CD14-positive monocyte (primary cell): ENCODE results near the gene GLG1. TPM values are rescaled to one million over a fixed set of nuclear protein-coding genes. Genes with fewer than 3 reads are reported as not detected.

Source experiments
- DNase-seq, 3 donors: peaks; one replicate each; pipeline ENCODE4 v3.0.0-alpha.2; 2011 to 2022
- H2AFZ ChIP-seq: 2 replicates; pipeline ENCODE4 v1.6.0; 2012; ENCODE audit warnings: mild to moderate bottlenecking, low read depth, low read length, inconsistent platforms; ENCODE audit not compliant: insufficient read depth, poor library complexity, severe bottlenecking
- H3K27ac ChIP-seq, 2 donors: 1 replicate in 1 of 2; 2 replicates in 1 of 2; pipeline ENCODE4 v1.5.1; 2012 to 2013; ENCODE audit warnings: low read length in 2 of 2, control low read depth in 1 of 2, inconsistent platforms in 1 of 2, low read depth in 1 of 2, mild to moderate bottlenecking in 1 of 2
- H3K27me3 ChIP-seq, 2 donors: one replicate each; pipeline versions ENCODE4 v1.6.0 to v1.6.1; 2011 to 2013; ENCODE audit warnings: low read length in 2 of 2; ENCODE audit not compliant: control insufficient read depth in 2 of 2, insufficient read depth in 2 of 2
- H3K36me3 ChIP-seq, 2 donors: replicated peaks in 1 of 2; 1 replicate in 1 of 2; 2 replicates in 1 of 2; pipeline versions ENCODE4 v1.5.1 to v1.6.1; 2012 to 2013; ENCODE audit warnings: low read length in 2 of 2, control low read depth in 1 of 2, inconsistent platforms in 1 of 2, mild to moderate bottlenecking in 1 of 2; ENCODE audit not compliant: insufficient read depth in 2 of 2, control insufficient read depth in 1 of 2
- H3K4me1 ChIP-seq, 2 donors: 1 replicate in 1 of 2; 2 replicates in 1 of 2; pipeline versions ENCODE4 v1.5.1 to v1.6.1; 2012 to 2013; ENCODE audit warnings: low read length in 2 of 2, control low read depth in 1 of 2, inconsistent platforms in 1 of 2, mild to moderate bottlenecking in 1 of 2, moderate library complexity in 1 of 2; ENCODE audit not compliant: insufficient read depth in 2 of 2, control insufficient read depth in 1 of 2
- H3K4me2 ChIP-seq: replicated peaks from 2 replicates; pipeline ENCODE3; 2012; ENCODE audit warnings: low read length, moderate library complexity, mild to moderate bottlenecking; ENCODE audit not compliant: poor library complexity, severe bottlenecking; ENCODE audit errors: extremely low read depth
- H3K4me3 ChIP-seq, 3 experiments: fragments of 200-600 bp in 1 of 3; sonication (generic) in 1 of 3; replicated peaks in 1 of 3; 1 replicate in 2 of 3; 2 replicates in 1 of 3; pipeline ENCODE4 v1.5.1; 2011 to 2013; ENCODE audit warnings: low read length in 3 of 3, mild to moderate bottlenecking in 3 of 3, control low read depth in 2 of 3, low read depth in 2 of 3, inconsistent platforms in 1 of 3, moderate library complexity in 1 of 3
- H3K79me2 ChIP-seq: 2 replicates; pipeline ENCODE4 v1.6.0; 2012; ENCODE audit warnings: mild to moderate bottlenecking, control low read depth, inconsistent platforms, low read length, moderate library complexity; ENCODE audit not compliant: insufficient read depth
- H3K9ac ChIP-seq: 2 replicates; pipeline ENCODE4 v1.6.0; 2017; ENCODE audit warnings: low read length, mild to moderate bottlenecking; ENCODE audit not compliant: insufficient read depth, poor library complexity, severe bottlenecking
- H3K9me3 ChIP-seq, 2 donors: replicated peaks in 1 of 2; 1 replicate in 1 of 2; 2 replicates in 1 of 2; pipeline versions ENCODE4 v1.5.1 to v1.6.1; 2012 to 2013; ENCODE audit warnings: low read length in 2 of 2, control low read depth in 1 of 2; ENCODE audit not compliant: control insufficient read depth in 1 of 2, insufficient read depth in 1 of 2
- H4K20me1 ChIP-seq: 2 replicates; pipeline ENCODE4 v1.6.0; 2012; ENCODE audit warnings: mild to moderate bottlenecking, low read length, control low read depth, moderate library complexity; ENCODE audit not compliant: insufficient read depth
- H3K27ac Mint-ChIP-seq, 7 donors: one replicate each; pipeline ENCODE4 v1.8.0; 2020; ENCODE audit warnings: mild to moderate bottlenecking in 7 of 7, mixed read lengths in 7 of 7, moderate library complexity in 6 of 7, inconsistent platforms in 2 of 7
- H3K27me3 Mint-ChIP-seq, 3 donors: one replicate each; pipeline ENCODE4 v1.8.0; 2021 to 2022; ENCODE audit warnings: low read depth in 3 of 3, mild to moderate bottlenecking in 3 of 3, mixed read lengths in 3 of 3, moderate library complexity in 3 of 3, inconsistent platforms in 1 of 3
- H3K36me3 Mint-ChIP-seq, 2 donors: one replicate each; pipeline ENCODE4 v1.8.0; 2020; ENCODE audit warnings: mixed read lengths in 2 of 2, inconsistent platforms in 1 of 2, mild to moderate bottlenecking in 1 of 2
- H3K4me1 Mint-ChIP-seq: one replicate; pipeline ENCODE4 v1.8.0; 2020; ENCODE audit warnings: mild to moderate bottlenecking, mixed read lengths
- H3K4me3 Mint-ChIP-seq, 2 donors: one replicate each; pipeline ENCODE4 v1.8.0; 2020; ENCODE audit warnings: mild to moderate bottlenecking in 2 of 2, mixed read lengths in 2 of 2, moderate library complexity in 1 of 2
- H3K9me3 Mint-ChIP-seq, 7 donors: one replicate each; pipeline ENCODE4 v1.8.0; 2020 to 2022; ENCODE audit warnings: mixed read lengths in 7 of 7, mild to moderate bottlenecking in 6 of 7, moderate library complexity in 6 of 7, inconsistent platforms in 2 of 7
- WGBS: methylation state at CpG from one replicate; pipeline ENCODE4 v1.1.5; 2013; ENCODE audit warnings: missing lambda C conversion rate; ENCODE audit not compliant: insufficient coverage; 5-methylcytosine and 5-hydroxymethylcytosine counted together
- intact Hi-C, 2 donors: fragments of 100-400 bp; cut with micrococcal nuclease; formaldehyde crosslinking; loops; one replicate each; pipeline versions ENCODE4 v1.15.0 to v1.15.1; 2023
- polyA plus RNA-seq, 3 donors: library from polyadenylated mRNA; depleted of rRNA in 1 of 3; unstranded in 2 of 3; stranded (reverse) in 1 of 3; fragments of 300-500 nt in 2 of 3; fragments of >200 nt in 1 of 3; fragmentation: Illumina TruSeq in 2 of 3; gene quantifications; 1 replicate in 2 of 3; 2 replicates in 1 of 3; pipeline ENCODE4 v1.2.3, GENCODE V29; 2012 to 2021
- TF ChIP-seq, protein P1 (sequence below): fragments of 200-600 bp; IDR thresholded peaks from one replicate; pipeline ENCODE4 v1.8.0; 2022; ENCODE audit warnings: antibody characterized with exemption, mild to moderate bottlenecking

GLG1 gene
- polyA plus RNA-seq, 3 donors, result 40.3 to 69.1 (median 51.1) TPM

DNA sequence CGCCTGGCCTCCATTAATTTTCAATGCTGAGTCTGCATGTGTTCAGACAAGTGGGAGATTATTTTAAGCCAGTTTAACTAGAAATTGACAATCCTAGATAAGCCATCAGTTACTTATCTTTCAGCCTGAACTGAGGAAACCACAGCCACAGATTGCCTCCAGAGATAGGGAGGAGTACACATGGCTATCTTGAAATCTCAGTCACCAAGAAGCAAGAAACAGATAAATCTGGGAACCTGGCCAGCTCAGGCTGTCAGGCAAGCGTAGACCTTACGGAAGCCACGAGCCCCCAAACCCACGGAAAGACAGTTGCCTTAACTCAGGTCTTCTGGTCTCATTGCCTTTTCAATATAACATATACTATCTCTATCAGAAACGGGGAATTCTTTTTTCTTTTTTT lies 2.0 kb upstream of the GLG1 start:
- intact Hi-C loops, result loop anchor here in 1 of 2 donors (5.0 kb wide), 2 partner anchors 47 to 93 kb away; partner anchors contain the start of gene MLKL
- no peaks in the 10 kb centered on the region for H3K9me3 ChIP-seq
- DNase-seq, result no peak
- Mint-ChIP-seq H3K27me3 (peaks cover 3 to 6% (median 5%) of the 10 kb centered on the region in 3 donors), H3K36me3 (peaks cover 0 to 7% of the 10 kb centered on the region in 2 donors), H3K27ac (no peak overlapping the region), H3K4me1 (peaks cover 32% of the 10 kb centered on the region), H3K9me3 (peaks cover 0 to 7% (median 0%) of the 10 kb centered on the region in 7 donors), H3K4me3 (no peak overlapping the region)
- H3K36me3 ChIP-seq, result no peaks in the 10 kb centered on the region
- peaks cover 22 to 28% of the 10 kb centered on the region in 2 donors for H3K4me1 ChIP-seq
- H3K4me2 ChIP-seq, result no peak overlapping the region
- peaks cover 0 to 3% of the 10 kb centered on the region in 2 donors for H3K27me3 ChIP-seq
- peak overlapping the region; percentile 42 for H2AFZ ChIP-seq
- H3K9ac ChIP-seq, result no peak overlapping the region
- WGBS, result 3% methylated on average over 4 of the region's 6 CpGs
- H3K79me2 ChIP-seq, result peaks cover 29% of the 10 kb centered on the region
- no peak overlapping the region for H3K27ac ChIP-seq
- TF ChIP-seq, protein P1, sequence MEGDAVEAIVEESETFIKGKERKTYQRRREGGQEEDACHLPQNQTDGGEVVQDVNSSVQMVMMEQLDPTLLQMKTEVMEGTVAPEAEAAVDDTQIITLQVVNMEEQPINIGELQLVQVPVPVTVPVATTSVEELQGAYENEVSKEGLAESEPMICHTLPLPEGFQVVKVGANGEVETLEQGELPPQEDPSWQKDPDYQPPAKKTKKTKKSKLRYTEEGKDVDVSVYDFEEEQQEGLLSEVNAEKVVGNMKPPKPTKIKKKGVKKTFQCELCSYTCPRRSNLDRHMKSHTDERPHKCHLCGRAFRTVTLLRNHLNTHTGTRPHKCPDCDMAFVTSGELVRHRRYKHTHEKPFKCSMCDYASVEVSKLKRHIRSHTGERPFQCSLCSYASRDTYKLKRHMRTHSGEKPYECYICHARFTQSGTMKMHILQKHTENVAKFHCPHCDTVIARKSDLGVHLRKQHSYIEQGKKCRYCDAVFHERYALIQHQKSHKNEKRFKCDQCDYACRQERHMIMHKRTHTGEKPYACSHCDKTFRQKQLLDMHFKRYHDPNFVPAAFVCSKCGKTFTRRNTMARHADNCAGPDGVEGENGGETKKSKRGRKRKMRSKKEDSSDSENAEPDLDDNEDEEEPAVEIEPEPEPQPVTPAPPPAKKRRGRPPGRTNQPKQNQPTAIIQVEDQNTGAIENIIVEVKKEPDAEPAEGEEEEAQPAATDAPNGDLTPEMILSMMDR, result no peak
- H4K20me1 ChIP-seq, result peaks cover 12% of the 10 kb centered on the region
- H3K4me3 ChIP-seq, result no peak overlapping the region

GRCh38 chr16:74608381-74608780 lies 1.5 kb upstream of the GLG1 start:
- DNase-seq, result no peak
- H3K9ac ChIP-seq, result no peak overlapping the region
- Mint-ChIP-seq H3K9me3 (peaks cover 0 to 7% (median 0%) of the 10 kb centered on the region in 7 donors), H3K4me1 (peaks cover 36% of the 10 kb centered on the region), H3K36me3 (peaks cover 2 to 5% of the 10 kb centered on the region in 2 donors), H3K4me3 (no peak overlapping the region), H3K27ac (no peak overlapping the region), H3K27me3 (peaks cover 3 to 6% (median 5%) of the 10 kb centered on the region in 3 donors)
- H3K9me3 ChIP-seq, result no peaks in the 10 kb centered on the region
- peak overlapping the region; percentile 97 for H2AFZ ChIP-seq
- H3K4me3 ChIP-seq, result no peak overlapping the region
- H3K4me2 ChIP-seq, result no peak overlapping the region
- peaks cover 24 to 30% of the 10 kb centered on the region in 2 donors for H3K4me1 ChIP-seq
- intact Hi-C loops, result loop anchor here in 1 of 2 donors (5.0 kb wide), 2 partner anchors 46 to 94 kb away; partner anchors contain the start of gene MLKL
- peaks cover 18% of the 10 kb centered on the region for H4K20me1 ChIP-seq
- peaks cover 35% of the 10 kb centered on the region for H3K79me2 ChIP-seq
- peaks cover 0 to 3% of the 10 kb centered on the region in 2 donors for H3K27me3 ChIP-seq
- H3K27ac ChIP-seq, result no peak overlapping the region
- 100% methylated on average over 1 of the region's 6 CpGs for WGBS
- H3K36me3 ChIP-seq, result no peaks in the 10 kb centered on the region
- TF ChIP-seq, protein P1, result no peak
